Left lung (tissue), 10 donors: ENCODE data around the gene DOCK10. TPM values are rescaled to one million over a fixed set of nuclear protein-coding genes. Genes with fewer than 3 reads are reported as not detected.
A peak's percentile ranks its signal among the peaks of the same experiment; 100 is the strongest.

Experiments
- ATAC-seq: fragments of 200-7000 bp; cut with Tn5 transposase; one replicate; pipeline ENCODE4 v1.9.1; 2020; ENCODE audit warnings: moderate library complexity
- DNase-seq, 4 donors: peaks; one replicate each; pipeline ENCODE4 v3.0.0-alpha.2; 2013 to 2020
- H3K27ac ChIP-seq, 2 donors: fragments of 200-600 bp; sonication (generic) in 1 of 2; one replicate each; pipeline versions ENCODE4 v1.5.0 to v1.8.0; 2020 to 2021
- H3K27me3 ChIP-seq, 2 donors: fragments of 200-600 bp; sonication (generic) in 1 of 2; one replicate each; pipeline versions ENCODE4 v1.5.0 to v1.8.0; 2020 to 2021
- H3K36me3 ChIP-seq, 2 donors: fragments of 200-600 bp; sonication (generic) in 1 of 2; one replicate each; pipeline versions ENCODE4 v1.5.0 to v1.8.0; 2020 to 2021
- H3K4me1 ChIP-seq, 2 donors: fragments of 200-600 bp; one replicate each; pipeline ENCODE4 v1.8.0; 2021
- H3K4me3 ChIP-seq, 2 donors: fragments of 200-600 bp; sonication (generic) in 1 of 2; one replicate each; pipeline versions ENCODE4 v1.5.0 to v1.8.0; 2020 to 2021; ENCODE audit warnings: mild to moderate bottlenecking in 1 of 2
- H3K9me3 ChIP-seq, 2 donors: fragments of 200-600 bp; sonication (generic) in 1 of 2; one replicate each; pipeline versions ENCODE4 v1.5.0 to v1.8.0; 2020 to 2021
- intact Hi-C, 2 donors: fragments of 100-400 bp; cut with DNase I; formaldehyde crosslinking; loops; one replicate each; pipeline versions ENCODE4 v1.11.2 to v1.14.2; 2022
- polyA plus RNA-seq, 6 donors: library from polyadenylated mRNA; unstranded; fragments of 120-200 nt; gene quantifications; one replicate each; pipeline ENCODE4 v1.2.1, GENCODE V29; 2013; ENCODE audit not compliant: insufficient read length in 6 of 6
- total RNA-seq, 2 donors: library from RNA; stranded (reverse); fragmentation: NEBNext Ultra II Directional; extraction: Animal tissue kit (Norgen Biotek cat#: 25700); gene quantifications; one replicate each; pipeline ENCODE4 v1.2.1, GENCODE V29; 2021
- TF ChIP-seq, protein P1 (sequence below), 2 donors: fragments of 200-600 bp; sonication (generic) in 1 of 2; IDR thresholded peaks; one replicate each; pipeline versions ENCODE4 v1.5.0 to v1.8.0; 2021; ENCODE audit warnings: antibody characterized with exemption in 2 of 2
- donor health status: DM: no; HTN: yes; CAD: no.
- donor health status: DM: no; HTN: no; CAD: no.

DOCK10 gene
- total and polyA plus RNA-seq, 8 donors: 17.8 to 55.9 (median 45.6) TPM

DNA sequence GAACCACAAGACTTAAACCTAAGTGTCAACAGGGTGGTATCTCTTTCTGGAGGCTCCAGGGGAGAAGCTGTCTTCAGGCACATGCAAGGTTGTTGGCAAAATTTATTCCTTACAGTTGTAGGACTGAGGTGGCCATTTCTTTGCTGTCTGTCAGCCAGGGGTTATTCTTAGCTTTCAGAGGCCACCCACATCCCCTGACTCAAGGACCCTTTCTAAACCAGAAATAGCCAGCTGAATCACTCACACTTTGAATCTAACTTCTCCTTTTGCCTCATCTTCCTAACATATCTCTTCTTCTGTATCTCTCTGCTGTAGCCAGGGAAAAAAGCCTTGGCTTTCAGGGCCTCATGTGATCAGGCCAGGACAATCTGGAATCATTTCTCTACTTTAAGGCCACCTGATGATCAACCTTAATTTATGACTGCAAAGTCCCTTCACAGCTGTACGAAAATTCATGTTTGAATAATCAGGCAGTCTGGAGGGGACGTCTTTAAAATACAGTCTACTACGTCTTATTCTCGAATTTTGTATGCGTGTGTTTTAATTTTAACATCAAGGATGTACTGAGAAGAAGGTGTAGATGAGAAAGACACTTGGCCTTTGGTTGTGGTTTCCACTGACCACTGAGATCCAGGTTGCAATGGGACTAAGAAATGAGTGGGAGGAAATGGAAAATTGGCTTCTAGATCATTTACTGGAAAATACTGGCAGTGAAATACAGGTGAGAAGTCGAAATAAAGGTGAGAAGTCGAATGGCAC lies 90.4 kb downstream of the DOCK10 start:
- Histone ChIP-seq H3K4me1 (peaks cover 0 to 60% of the 10 kb centered on the region in 2 donors), H3K9me3 (no peaks in the 10 kb centered on the region), H3K4me3 (no peak overlapping the region), H3K36me3 (no peaks in the 10 kb centered on the region), H3K27me3 (no peaks in the 10 kb centered on the region), H3K27ac (peak overlapping the region in 1 of 2 donors; percentile 26)
- DNase-seq: no peak
- intact Hi-C loops: no loop called here
- no peak for ATAC-seq
- TF ChIP-seq, protein P1, sequence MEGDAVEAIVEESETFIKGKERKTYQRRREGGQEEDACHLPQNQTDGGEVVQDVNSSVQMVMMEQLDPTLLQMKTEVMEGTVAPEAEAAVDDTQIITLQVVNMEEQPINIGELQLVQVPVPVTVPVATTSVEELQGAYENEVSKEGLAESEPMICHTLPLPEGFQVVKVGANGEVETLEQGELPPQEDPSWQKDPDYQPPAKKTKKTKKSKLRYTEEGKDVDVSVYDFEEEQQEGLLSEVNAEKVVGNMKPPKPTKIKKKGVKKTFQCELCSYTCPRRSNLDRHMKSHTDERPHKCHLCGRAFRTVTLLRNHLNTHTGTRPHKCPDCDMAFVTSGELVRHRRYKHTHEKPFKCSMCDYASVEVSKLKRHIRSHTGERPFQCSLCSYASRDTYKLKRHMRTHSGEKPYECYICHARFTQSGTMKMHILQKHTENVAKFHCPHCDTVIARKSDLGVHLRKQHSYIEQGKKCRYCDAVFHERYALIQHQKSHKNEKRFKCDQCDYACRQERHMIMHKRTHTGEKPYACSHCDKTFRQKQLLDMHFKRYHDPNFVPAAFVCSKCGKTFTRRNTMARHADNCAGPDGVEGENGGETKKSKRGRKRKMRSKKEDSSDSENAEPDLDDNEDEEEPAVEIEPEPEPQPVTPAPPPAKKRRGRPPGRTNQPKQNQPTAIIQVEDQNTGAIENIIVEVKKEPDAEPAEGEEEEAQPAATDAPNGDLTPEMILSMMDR (IDR thresholded peaks at IDR 0.05): no peak

DNA sequence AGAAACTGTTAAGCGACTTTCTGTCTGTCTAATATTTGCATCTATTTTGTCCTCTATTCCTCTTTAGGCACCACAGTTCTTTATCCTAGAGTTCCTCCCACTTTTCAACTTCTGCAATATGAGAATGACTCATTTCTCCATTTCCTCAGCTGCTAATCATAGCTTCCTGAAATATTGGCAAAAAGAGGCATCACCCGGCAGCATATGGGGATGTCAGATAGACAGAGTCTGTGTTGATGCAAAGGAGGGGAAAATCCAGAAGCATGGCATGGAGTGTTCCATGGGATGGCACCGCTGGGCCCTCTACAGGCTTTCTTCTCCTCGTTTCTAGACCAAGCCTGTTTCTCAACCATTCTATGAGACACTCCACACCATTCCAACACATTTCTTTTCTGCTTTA lies 93.4 kb downstream of the DOCK10 start:
- ATAC-seq (peak; percentile 64), DNase-seq (peak in 1 of 4 donors; percentile 49)
- intact Hi-C loops: no loop called here
- Histone ChIP-seq H3K4me3 (no peak overlapping the region), H3K36me3 (no peaks in the 10 kb centered on the region), H3K27ac (peak overlapping the region in 1 of 2 donors; percentile 52), H3K27me3 (no peaks in the 10 kb centered on the region), H3K9me3 (no peaks in the 10 kb centered on the region), H3K4me1 (peaks cover 0 to 84% of the 10 kb centered on the region in 2 donors)
- TF ChIP-seq, protein P1 (IDR thresholded peaks at IDR 0.05): no peak

DNA sequence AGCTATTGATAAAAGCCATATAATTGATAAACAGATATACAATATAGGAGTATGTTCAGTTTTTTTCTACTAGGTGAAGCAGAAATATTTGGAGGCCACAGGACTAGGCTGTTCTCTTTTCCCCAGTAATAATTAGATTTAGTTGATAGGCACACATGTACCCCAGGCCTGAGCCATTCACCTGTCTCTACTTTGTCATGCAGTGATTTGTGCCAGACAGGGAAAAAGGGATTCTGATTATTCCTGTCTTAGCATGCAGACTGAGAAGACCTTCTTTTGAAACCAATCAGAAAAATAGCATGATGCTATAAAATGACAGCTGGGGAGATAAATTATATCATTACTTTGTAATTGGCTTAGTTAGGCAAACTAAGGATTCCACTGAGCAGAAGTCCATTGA lies 94.3 kb downstream of the DOCK10 start:
- Histone ChIP-seq H3K4me3 (no peak overlapping the region), H3K4me1 (peaks cover 0 to 79% of the 10 kb centered on the region in 2 donors), H3K27ac (peak overlapping the region in 1 of 2 donors; percentile 52), H3K27me3 (no peaks in the 10 kb centered on the region), H3K36me3 (no peaks in the 10 kb centered on the region), H3K9me3 (no peaks in the 10 kb centered on the region)
- TF ChIP-seq, protein P1 (IDR thresholded peaks at IDR 0.05): no peak
- ATAC-seq: no peak
- intact Hi-C loops: no loop called here
- DNase-seq: no peak

DNA sequence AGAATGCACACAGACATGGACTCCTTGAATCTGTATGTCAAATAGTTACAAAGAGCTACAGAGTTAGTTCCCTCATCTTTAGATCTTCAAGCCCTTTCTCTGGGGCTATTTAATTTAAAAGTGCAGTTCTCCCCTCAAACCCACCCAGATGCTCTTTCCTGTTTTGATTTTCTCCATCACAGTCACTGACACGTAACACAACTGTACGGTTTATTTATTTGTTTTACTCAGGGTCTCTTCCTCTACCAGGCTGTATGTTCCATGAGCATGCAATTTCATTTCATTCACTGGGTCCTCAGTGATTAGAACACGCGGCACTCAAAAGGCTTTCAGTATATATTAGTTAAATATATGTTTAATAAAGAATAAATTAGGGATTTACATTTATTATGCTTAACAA lies 94.7 kb downstream of the DOCK10 start:
- Histone ChIP-seq H3K27me3 (no peaks in the 10 kb centered on the region), H3K27ac (peak overlapping the region in 1 of 2 donors; percentile 78), H3K4me1 (peaks cover 0 to 75% of the 10 kb centered on the region in 2 donors), H3K36me3 (no peaks in the 10 kb centered on the region), H3K4me3 (no peak overlapping the region), H3K9me3 (no peaks in the 10 kb centered on the region)
- ATAC-seq (no peak), DNase-seq (no peak)
- intact Hi-C loops: no loop called here
- TF ChIP-seq, protein P1 (IDR thresholded peaks at IDR 0.05): no peak

DNA sequence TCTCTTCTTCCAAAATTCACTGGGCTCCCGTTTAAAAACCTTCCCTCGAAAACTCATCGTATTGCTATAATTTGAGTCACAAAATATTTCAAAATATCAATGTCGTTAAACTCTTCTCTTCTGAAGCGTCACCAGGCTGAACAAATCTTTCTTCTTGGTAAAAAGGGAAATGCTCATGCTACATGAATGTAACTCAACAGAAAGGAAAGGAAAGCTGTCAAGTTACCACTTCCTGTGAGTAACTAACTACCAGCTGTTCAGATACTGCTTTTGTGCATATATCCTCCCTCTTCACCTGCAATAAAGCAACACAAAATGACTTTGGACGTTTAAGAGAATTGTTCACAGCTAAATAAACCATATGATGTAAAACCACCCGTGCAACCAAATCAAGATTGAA lies 95.4 kb downstream of the DOCK10 start:
- no peaks in the 10 kb centered on the region for H3K9me3 ChIP-seq
- intact Hi-C loops: no loop called here
- TF ChIP-seq, protein P1 (IDR thresholded peaks at IDR 0.05): no peak
- DNase-seq: no peak
- peak overlapping the region in 1 of 2 donors; percentile 27 for H3K4me3 ChIP-seq
- peak overlapping the region in 1 of 2 donors; percentile 78 for H3K27ac ChIP-seq
- ATAC-seq: peak; percentile 45
- peaks cover 0 to 70% of the 10 kb centered on the region in 2 donors for H3K4me1 ChIP-seq
- H3K27me3 ChIP-seq: no peaks in the 10 kb centered on the region
- no peaks in the 10 kb centered on the region for H3K36me3 ChIP-seq
